Stimulated activated CD4-positive, alpha-beta T cell treated with anti-CD3 and anti-CD28 coated beads, Interleukin-1b, Interleukin-23, amount 100 ng/mL, for 4 hours (primary cell): Measurements from ENCODE around the gene PLG.
"Not testable (repeated sequence)": the region's sequence is repeated elsewhere in the genome, so short reads cannot be mapped to it uniquely, and the experiment has no call there.

Source experiments
- DNase-seq, 2 donors: peaks; one replicate each; pipeline ENCODE4 v3.0.0-alpha.2; 2020; ENCODE audit warnings: low read depth in 2 of 2

PLG gene

DNA sequence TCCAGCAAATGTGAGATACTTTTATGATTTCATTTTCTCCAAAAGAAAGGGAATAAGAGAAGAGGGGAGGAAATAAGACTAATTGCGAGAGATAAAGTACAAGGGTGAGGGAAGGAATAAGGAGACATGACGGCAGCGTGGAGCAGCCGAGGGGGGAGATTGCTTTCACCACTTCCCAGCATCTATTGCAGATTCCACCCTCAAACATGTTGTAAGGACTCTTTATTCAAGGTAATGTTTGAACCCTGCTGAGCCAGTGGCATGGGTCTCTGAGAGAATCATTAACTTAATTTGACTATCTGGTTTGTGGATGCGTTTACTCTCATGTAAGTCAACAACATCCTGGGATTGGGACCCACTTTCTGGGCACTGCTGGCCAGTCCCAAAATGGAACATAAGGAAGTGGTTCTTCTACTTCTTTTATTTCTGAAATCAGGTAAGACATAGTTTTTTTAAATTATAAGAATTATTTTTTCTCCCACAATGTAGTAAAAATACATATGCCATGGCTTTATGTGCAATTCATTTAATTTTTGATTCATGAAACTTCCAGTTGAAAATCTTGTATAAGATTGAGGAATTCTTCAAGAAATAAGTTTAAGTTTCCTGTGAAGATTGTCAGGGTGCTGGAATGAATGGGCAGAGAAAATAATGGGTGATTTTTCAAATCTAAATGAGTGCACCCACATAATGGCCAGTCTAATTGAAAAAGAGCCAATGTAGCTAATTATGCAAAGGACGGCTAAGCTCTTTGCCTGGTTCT is at the start of gene PLG:
Gene PLG (plus strand): TSS at position 327 of the 763 bp plus-strand sequence. CDS start 61 bp downstream, at position 388.
- DNase-seq, result not testable (repeated sequence)

DNA sequence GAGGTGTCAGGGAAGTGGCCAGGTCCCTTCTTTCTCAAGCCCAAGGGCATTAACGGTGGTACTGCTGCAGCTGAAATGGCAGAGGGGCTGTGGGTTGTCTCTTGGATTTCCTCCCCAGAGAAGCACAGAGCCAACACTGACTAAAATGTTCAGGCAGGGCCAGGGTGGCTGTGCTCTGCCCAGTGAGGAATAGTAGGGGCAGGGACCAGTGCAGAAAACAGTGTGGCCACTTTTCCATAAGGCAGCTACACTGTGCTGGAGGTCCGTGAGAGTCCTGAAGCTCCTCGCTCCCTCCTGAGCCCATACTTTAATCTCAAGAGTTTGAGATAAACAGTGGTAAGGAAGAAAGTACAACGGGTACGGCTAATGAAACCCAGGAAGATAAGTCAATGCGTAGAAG is 42.5 kb upstream of the PLG start:
- no peak for DNase-seq

DNA sequence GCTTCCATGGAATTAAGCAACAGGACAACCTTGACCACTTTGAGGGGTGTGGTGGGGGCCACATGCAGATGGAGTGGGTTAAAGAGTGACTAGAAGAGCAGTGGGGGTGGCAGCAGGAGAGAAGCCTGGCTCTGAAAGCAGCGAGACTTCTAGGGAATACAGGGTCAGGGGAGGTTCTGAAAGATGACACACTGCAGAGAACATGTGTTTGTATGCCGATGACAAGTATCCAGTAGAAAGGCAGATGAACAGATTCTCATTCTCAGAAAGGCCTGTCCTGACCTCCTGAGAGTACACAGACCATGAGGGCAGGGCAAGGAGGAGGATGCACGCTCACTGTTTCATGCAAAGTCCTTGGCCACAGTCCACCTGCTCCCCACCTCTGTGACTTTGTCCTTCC is 40.8 kb upstream of the PLG start:
- no peak for DNase-seq

DNA sequence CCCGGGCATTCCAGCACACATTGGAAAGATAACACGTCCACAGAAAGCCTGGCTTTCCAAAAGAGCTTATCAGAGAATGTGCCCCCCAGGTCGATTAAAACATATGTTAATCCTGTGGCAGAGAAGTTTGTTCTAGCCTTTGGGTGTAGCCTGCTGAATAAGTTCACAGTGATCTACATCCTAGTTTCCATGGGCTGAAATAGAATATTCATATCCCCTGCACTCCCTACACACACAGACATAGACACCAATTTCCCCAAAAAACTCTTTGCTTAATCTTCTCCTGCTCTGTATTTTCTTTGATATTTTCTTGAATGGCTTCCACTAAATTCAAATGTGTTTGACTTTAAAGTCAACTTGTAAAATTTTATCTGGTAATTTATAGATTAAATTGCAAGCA is 39.6 kb upstream of the PLG start:
- no peak for DNase-seq

DNA sequence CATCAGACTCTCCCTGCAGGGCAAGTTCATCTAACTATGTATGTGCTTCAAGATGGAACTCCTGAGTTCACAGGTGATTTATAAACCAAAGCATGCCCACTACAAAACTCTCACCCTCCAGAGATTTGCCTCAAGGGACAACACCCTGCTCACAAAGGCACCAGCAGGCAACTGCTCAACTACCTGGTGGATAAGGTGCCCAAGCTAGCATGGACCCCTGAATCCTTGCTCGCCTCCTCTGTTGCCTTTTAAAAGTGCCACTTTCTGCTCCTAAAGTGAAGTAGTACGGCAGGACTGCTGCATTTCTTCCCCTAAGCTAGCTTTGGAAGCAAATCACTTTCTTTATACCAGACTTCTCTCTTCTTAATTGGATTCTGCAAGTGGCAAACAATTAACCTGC is 39.2 kb upstream of the PLG start:
- no peak for DNase-seq

DNA sequence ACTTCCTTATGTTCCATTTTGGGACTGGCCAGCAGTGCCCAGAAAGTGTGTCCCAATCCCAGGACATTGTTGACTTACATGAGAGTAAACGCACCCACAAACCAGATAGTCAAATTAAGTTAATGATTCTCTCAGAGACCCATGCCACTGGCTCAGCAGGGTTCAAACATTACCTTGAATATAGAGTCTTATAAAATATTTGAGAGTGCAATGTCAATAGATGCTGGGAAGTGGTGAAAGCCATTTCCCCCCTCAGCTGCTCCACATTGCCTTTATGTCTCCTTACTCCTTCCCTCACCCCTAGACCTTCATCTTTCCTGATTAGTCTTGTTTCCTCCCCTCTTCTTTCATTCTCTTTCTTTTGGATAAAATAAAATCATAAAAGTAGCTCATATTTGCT is 37.8 kb upstream of the PLG start, which contains the start of gene LPA:
Gene LPA (minus strand): TSS at position 78 of the 400 bp plus-strand sequence. CDS start 61 bp downstream, at position 17.
- DNase-seq, result not testable (repeated sequence)

DNA sequence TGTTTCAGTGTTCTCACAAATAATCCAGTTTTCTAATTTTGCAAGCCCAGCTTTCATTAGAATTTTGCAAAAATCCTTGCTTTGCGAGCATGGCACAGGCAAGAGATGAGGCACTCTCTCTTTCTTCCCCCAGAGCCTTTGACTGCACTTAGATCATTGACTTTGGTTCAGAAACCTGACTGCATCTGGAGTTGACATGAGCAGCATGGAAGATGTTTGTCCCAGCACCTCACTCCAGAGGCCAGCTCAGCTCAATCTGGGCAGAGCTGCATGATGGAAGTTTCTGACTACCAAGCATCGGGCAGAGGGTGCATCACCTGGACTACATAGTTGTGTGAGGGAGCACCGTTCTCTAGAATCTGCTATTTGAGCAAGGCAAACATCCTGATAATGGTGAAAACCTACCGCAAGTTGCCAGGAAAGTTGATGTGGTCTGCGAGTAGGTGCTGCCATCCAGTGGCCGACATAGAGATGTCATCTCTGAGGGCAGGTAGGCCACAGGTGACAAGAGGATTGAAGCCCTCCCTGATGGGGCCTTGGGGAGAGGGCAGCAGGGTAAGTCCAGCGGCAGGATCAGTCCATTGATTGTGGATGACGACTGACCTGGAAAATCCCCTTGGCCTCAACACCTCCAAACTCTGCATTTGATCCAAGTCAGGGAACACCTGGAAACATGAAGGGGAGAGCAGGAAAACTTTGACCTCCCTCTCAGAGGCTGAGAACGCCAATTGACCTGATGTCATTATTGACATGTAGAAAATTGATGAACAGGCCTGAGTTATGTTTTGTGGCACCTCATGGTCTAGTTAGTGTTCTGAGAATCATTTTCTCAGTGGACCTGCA is 34.2 kb upstream of the PLG start:
- DNase-seq, result peak in 1 of 2 donors; percentile 3

DNA sequence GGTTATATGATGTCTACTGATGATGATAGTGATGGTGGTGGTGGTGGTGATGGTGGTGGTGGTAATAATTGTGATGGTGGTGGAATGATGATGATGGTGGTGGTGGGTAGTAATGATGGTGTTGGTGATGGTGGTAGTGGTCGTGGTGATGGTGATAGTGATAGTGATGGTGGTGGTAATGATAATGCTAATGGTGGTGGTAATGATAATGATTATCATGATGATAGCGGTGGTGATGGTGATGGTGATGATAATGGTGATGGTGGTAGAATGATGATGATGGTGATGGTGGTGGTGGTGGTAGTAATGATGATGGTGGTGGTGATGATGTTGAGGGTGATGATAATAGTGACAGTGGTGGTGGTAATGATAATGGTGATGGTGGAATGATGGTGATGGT is 33.5 kb upstream of the PLG start:
- no peak for DNase-seq

DNA sequence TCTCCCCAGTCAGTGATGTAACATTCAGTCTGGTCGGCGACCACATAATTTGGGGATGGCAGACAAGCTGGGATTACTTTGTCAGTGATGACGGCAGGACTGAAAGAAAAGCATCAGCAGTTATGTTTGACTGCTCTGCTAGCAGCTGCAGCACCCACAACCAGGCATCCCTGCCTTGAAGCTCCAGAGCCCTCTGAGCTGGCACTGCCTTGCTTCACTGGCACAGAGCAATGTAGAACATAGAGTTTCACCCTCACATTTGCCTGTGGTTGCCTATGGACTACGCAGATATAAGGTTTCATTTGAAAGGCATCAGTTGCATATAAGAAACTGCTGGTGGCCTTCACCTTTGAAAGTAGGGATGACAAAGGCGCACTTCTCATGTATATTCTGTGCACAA is 25.6 kb upstream of the PLG start:
- not testable (repeated sequence) for DNase-seq

DNA sequence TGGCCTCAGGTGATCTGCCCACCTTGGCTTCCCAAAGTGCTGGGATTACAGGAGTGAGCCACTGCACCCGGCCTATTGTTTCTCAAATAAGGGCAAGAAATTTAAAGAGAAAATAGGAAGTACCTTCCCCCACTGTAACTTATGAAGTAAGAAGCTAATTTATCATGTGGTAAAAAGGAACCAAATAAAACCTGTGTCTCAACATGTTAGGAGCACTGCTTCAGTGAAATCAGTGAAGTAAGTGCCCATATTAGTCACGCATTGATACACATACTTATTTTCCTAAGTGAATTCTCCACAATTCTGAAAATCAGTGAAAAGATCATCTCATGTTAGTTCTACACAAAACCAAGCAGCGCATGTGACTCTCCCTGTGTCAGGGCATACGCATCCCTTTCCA is 23.8 kb upstream of the PLG start:
- DNase-seq, result no peak

DNA sequence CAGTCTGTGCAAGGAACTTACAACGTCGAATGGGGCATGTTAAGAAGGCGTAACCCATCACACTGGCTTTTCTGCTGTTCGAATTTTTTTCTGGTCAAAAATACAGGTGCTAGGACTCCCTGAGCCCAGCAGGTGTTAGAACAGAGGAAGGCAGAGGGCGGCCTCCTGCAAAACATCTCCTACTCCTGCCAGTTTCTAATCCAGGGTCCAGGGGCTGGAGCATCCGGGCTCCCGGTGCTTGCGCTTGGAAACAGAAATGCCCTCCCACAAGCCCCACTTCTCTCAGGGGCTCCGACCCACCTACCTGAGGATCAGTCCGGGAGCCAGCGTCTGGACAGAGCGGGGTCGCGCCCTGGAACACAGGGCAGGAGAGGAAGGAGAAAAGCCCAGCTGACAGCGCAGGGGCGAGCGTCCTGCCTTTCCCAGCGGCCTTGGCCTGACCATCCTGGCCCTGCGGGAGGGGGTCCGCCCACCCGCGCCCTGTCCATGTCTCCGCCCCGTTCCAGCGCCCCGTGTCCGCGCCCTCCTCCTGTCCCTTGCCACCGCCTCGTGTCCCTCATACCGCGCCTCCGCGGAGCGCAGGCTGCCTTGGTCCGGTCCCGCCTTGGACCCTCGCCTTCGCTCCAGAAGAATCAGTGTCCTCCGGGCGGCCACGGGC is 23.2 kb upstream of the PLG start:
- DNase-seq, result no peak

DNA sequence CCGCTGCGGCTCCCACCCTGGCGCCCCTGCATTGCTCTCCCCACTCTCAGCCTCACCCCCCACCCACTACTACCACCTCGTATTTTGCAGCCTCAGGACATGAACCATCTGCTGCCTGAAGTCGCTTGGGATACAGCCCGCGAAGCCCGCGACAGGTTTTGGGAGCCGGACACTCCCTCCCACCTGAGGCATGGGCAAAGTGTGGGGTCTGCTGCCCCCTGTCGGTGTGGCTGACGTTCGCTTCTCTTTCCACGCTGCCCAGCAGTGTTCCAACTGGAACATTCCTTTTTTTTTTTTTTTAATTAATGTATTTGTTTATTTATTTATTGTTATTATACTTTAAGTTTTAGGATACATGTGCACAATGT is 22.7 kb upstream of the PLG start:
- no peak for DNase-seq

DNA sequence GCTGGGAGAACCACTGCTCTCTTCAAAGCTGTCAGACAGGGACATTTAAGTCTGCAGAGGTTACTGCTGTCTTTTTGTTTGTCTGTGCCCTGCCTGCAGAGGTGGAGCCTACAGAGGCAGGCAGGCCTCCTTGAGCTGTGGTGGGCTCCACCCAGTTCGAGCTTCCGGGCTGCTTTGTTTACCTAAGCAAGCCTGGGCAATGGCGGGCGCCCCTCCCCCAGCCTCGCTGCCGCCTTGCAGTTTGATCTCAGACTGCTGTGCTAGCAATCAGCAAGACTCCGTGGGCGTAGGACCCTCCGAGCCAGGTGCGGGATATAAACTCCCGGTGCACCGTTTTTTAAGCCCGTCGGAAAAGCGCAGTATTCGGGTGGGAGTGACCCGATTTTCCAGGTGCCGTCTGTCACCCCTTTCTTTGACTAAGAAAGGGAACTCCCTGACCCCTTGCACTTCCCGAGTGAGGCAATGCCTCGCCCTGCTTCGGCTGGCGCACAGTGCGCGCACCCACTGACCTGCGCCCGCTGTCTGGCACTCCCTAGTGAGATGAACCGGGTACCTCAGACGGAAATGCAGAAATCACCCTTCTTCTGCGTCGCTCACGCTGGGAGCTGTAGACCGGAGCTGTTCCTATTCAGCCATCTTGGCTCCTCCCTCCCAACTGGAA is 16.8 kb upstream of the PLG start:
- not testable (repeated sequence) for DNase-seq

DNA sequence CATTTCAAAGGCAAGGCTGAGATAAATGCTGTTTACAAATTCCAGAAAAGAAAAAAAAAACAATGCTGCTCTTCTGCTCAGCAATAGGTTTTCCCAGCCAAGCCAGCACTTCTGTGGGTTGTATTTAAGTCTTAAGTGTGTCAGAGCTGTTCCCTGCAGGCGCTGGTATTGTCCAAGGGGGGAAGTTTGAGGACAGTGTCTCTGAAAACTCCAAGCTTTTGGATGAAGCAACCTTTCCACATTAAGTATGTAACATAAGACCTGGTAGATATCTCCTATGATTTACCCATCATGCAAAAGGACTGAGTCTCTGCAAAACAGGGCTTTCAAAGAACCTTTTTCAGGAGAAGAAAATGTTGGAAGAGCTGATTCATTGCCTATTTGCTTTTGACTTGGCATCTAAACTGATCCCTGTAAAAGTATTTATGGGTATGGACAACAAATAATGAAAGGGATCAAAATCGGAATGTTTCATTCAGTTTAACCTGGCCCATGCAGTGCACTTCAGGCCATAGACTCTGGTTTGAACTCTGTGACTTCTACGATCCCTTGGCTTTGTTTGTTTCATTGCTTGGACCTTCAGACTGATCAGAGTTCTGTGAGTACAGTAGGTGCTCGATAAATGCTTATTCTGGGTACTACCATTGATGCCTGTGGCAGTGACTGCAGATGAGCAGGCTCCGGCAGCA is 16.1 kb upstream of the PLG start:
- DNase-seq, result no peak

DNA sequence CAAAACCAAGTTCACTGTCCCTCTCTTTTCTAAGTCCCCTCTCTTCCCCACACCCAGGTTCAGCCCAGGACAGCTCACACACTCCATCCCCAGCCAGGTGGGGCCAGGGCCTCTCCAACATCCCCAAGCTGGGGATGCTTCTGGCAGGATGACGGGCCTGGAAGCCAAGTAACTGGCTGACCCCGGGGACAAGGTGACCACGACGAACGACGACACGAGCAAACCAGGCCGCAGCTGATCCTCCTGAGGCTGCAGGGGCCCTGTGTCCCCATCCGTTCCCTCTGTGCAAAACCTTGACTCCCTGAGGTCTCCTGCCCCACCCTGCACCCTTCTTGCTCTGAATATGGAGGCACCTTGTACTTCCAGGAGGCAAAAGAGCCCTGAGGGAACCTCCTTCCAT is 11.6 kb upstream of the PLG start:
- no peak for DNase-seq

DNA sequence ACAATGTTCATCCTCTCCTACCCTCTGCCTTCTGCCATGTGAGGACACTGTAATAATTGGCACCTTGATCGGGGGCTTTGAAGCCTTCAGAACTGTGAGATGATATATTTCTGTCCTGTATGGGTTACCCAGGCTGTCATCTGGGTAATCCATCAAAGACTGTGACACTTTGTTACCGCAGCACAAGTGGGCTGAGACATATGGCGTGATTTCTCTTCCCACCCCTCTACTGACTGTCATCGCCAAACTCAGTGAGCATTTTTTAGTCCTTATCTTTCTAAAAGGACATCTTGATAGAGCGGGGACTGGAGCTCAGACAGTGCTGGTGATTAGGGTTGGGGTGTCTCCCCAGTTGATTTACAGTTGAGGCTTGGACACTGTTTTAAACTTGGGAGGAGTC is 10.4 kb upstream of the PLG start:
- DNase-seq, result no peak

DNA sequence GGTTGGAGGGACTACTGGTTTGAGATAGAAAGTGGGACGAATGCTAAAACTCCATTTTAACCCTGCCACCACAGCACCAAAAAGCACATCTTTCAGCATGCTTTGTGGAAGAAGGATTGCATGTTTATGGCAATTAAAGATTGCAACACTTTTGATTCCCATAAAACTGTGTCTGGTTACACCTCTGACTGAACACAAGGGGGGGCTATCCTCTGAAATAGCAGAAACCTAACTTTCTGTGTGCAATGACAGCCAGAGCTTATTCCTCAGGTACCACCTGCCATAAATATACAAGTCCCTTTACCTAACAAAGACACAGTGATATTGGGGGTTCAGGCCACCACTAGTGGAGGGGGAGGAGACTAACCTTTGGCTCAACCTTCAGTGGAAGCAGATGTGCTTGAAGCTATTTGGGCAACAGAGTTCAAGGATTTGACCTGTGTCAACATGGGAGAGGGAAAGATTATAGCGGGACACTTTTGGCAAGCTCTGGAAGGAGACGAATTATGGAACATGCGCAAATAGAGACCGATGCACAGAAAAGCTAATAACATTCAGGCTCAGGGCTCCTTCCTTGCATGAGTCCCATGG is 9.6 kb upstream of the PLG start:
- DNase-seq, result no peak

DNA sequence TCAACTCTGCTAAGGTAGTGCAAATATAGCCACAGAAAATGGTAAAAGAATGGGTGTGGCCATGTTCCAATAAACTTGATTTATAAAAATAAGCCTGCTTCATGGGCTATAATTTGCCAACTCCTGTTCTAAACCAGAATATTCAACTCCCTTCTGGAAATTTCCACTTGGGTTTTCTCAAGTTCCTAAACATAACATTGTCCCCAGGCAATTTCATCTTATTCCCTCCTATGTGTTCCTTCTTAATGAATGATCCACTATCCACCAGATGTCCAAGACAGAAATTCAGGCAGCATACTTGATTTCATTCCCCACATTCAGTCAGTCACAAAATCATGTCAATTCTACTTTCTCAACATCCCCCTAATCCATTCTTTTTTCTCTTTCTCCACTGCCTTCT is 7.0 kb upstream of the PLG start:
- not testable (repeated sequence) for DNase-seq

DNA sequence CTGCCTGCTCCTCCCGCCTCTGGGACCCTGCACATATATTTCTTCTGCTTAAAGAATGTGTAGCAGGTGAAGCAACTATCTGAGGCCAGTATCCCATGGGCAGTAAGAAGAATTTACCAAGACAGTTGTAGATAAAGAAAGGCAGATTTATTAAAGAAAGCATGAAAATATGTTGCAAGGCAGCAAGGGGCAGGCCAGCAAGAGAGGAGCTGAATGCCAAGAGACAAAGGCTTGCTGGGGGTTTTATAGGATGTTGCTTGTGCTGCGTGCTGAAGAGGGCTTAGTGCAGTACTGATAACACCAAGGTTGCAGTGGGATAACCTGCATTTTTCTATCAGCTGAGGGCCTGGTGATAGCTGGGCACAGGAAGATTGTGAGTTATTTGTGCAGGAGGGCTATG is 6.4 kb upstream of the PLG start:
- not testable (repeated sequence) for DNase-seq

DNA sequence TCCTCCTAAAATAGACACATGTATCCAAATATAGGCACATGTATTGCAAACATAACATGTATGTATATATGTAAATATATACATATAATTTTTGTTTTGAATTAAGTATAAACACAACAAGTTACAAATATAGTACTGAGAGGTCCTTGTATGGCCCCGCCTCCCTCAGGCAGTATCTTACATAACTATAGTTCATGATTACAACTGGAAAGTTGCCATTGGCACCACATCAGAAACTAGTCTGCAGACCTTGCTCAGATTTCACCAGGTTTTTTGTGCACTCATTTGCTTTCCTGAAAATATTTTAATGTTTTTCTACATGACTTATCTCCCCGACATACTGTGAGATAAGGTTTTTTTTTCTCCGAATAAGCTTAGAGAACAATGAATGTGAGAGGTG is 5.2 kb upstream of the PLG start:
- not testable (repeated sequence) for DNase-seq

DNA sequence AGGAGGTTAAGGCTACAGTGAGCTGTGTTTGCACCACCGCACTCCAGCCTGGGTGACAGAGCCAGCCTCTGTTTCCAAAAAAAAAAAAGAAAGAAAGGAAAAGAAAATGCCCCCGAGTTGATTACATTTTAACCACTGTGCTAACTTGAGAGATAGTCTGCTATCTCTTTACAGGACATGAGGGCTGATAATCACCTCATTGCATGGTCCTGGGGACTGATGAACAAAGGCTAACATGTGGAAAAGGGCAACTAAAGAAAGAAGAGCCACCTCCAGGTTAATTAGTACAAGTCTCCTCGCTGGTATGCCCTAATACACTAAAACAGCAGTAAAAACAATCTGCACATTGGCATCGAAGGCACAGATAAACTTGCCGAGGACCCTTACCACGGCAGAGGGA is 4.2 kb upstream of the PLG start:
- DNase-seq, result no peak
